Testis (tissue), 3 donors: ENCODE results near the gene LYL1. TPM values are rescaled to one million over a fixed set of nuclear protein-coding genes. Genes with fewer than 3 reads are reported as not detected.

ENCODE experiments used
- DNase-seq: peaks from one replicate; pipeline ENCODE4 v3.0.0-alpha.2; 2019
- H3K27ac ChIP-seq, 2 donors: fragments of 200-600 bp; sonication (generic); one replicate each; pipeline ENCODE4 v1.5.1; 2019
- H3K27me3 ChIP-seq: fragments of 200-600 bp; sonication (generic); one replicate; pipeline ENCODE4 v1.5.1; 2019
- H3K36me3 ChIP-seq: fragments of 200-600 bp; sonication (generic); one replicate; pipeline ENCODE4 v1.5.1; 2017; ENCODE audit warnings: low read depth; ENCODE audit errors: missing control alignments
- H3K4me1 ChIP-seq: fragments of 200-600 bp; sonication (generic); one replicate; pipeline ENCODE4 v1.5.1; 2019
- H3K4me3 ChIP-seq, 2 donors: fragments of 200-600 bp; sonication (generic); one replicate each; pipeline ENCODE4 v1.5.1; 2017 to 2019
- H3K9me3 ChIP-seq: fragments of 200-600 bp; sonication (generic); one replicate; pipeline ENCODE4 v1.5.1; 2017
- CTCF ChIP-seq, 3 experiments: fragments of 450-650 bp in 2 of 3; fragments of 200-600 bp in 1 of 3; sonication (generic) in 1 of 3; IDR thresholded peaks; one replicate each; pipeline ENCODE4 v1.5.1; 2016 to 2019; ENCODE audit warnings: antibody characterized with exemption in 3 of 3, mild to moderate bottlenecking in 2 of 3, moderate library complexity in 1 of 3
- POLR2A ChIP-seq: fragments of 450-650 bp; IDR thresholded peaks from one replicate; pipeline ENCODE4 v1.6.1; 2017; ENCODE audit warnings: antibody characterized with exemption, mild to moderate bottlenecking, moderate library complexity
- WGBS, 2 donors: methylation state at CpG; one replicate each; pipeline ENCODE4 v1.1.5; 2018; 5-methylcytosine and 5-hydroxymethylcytosine counted together
- intact Hi-C: fragments of 100-400 bp; cut with DNase I; formaldehyde crosslinking; loops from one replicate; pipeline ENCODE4 v1.15.1; 2023; ENCODE audit warnings: low total_unique reads
- polyA plus RNA-seq: library from polyadenylated mRNA; stranded (reverse); fragments of 350-450 nt; fragmentation: Illumina TruSeq; extraction: RNeasy Lipid Tissue Mini Kit (QIAGEN cat#74804); gene quantifications from one replicate; pipeline ENCODE4 v1.2.3, GENCODE V29; 2014; ENCODE audit warnings: low read depth, low replicate concordance; ENCODE audit not compliant: insufficient read depth
- total RNA-seq, 2 donors: library from RNA; depleted of rRNA; stranded (reverse); fragments of >200 nt; gene quantifications; one replicate each; pipeline ENCODE4 v1.2.3, GENCODE V29; 2016

The LYL1 gene
- total and polyA plus RNA-seq, 3 donors from 2014 or later = 15.9 to 35.8 (median 21.9) TPM

- TF ChIP-seq POLR2A = no peak
- no peak for TF ChIP-seq CTCF (IDR thresholded peaks at IDR 0.05)
- Histone ChIP-seq H3K27ac (no peak overlapping the region), H3K27me3 (no peaks in the 10 kb centered on the region), H3K36me3 (no peaks in the 10 kb centered on the region), H3K4me3 (no peak overlapping the region), H3K4me1 (no peaks in the 10 kb centered on the region), H3K9me3 (no peaks in the 10 kb centered on the region)
- intact Hi-C loops = no loop called here
- no peak for DNase-seq
- 81 to 89% methylated on average over 10 to 29 of the region's 30 CpGs for WGBS, 2 donors
Measured at GRCh38 chr19:13109361-13110098, 6.9 kb upstream of the LYL1 start.

DNA sequence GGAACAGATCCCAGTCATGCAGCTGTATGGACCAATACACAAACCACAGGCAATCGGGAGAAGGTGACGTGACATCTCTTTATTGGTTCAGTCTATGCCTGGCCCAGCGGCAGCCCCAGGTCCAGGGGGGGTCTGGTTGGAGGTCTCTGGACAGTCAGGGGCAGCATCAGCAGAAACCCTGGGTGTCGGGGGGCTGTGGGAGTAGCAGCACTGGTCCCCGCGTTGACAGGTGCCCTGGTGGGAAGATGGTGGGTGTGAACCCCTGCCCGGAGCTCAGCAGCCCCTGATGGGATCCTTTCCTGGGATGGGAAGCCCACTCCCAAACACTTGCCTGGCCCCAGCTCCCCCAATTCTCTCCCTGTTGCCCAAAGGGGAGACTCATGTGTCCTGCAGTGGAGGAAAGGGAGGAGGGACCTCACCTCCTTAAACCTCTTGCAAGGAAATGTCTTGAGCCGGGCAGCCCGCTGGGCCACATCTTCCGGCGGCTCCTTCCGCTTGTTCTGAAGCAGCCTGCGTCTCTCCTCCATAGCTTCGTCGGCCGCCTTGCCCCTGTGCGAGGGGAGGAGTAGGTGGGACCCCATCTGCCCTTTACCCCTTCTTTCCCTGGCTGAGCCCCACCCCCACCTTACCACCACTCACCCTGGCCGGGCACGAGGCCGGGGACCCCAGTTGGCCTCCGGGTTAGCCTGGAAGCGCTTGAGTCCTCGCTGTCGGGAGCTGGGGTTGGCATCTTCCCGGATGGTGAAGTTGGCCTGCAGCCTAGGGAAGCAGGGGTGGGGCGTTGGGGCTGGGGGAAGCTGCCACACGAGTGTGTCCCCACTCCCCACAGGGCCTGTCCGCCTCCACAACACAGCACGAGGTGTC lies 2.4 kb upstream of the LYL1 start:
- no peaks in the 10 kb centered on the region for H3K36me3 ChIP-seq
- no peaks in the 10 kb centered on the region for H3K27me3 ChIP-seq
- DNase-seq = no peak
- WGBS, 2 donors = 54 to 57% methylated on average over 15 to 29 of the region's 29 CpGs
- peak overlapping the region in 1 of 2 donors; percentile 11 for H3K27ac ChIP-seq
- H3K4me3 ChIP-seq = peak overlapping the region in 1 of 2 donors; percentile 44
- TF ChIP-seq CTCF (IDR thresholded peaks at IDR 0.05) (peak in 1 of 3 experiments; percentile 0), POLR2A (no peak)
- peaks cover 13% of the 10 kb centered on the region for H3K4me1 ChIP-seq
- intact Hi-C loops = no loop called here
- H3K9me3 ChIP-seq = no peaks in the 10 kb centered on the region

GRCh38 chr19:13104360-13104847 lies 1.7 kb upstream of the LYL1 start:
- Histone ChIP-seq H3K27me3 (no peaks in the 10 kb centered on the region), H3K4me1 (peaks cover 13% of the 10 kb centered on the region), H3K36me3 (no peaks in the 10 kb centered on the region), H3K4me3 (peak overlapping the region in 1 of 2 donors; percentile 44), H3K9me3 (no peaks in the 10 kb centered on the region), H3K27ac (peak overlapping the region in 1 of 2 donors; percentile 24)
- intact Hi-C loops = no loop called here
- TF ChIP-seq POLR2A (no peak), CTCF (IDR thresholded peaks at IDR 0.05) (peak; percentile 41 to 62 (median 59))
- 53% methylated on average over 33 of the region's 33 CpGs; no CpG with 5 or more reads in 1 of the 2 donors for WGBS, 2 donors
- peak; percentile 46 for DNase-seq

DNA sequence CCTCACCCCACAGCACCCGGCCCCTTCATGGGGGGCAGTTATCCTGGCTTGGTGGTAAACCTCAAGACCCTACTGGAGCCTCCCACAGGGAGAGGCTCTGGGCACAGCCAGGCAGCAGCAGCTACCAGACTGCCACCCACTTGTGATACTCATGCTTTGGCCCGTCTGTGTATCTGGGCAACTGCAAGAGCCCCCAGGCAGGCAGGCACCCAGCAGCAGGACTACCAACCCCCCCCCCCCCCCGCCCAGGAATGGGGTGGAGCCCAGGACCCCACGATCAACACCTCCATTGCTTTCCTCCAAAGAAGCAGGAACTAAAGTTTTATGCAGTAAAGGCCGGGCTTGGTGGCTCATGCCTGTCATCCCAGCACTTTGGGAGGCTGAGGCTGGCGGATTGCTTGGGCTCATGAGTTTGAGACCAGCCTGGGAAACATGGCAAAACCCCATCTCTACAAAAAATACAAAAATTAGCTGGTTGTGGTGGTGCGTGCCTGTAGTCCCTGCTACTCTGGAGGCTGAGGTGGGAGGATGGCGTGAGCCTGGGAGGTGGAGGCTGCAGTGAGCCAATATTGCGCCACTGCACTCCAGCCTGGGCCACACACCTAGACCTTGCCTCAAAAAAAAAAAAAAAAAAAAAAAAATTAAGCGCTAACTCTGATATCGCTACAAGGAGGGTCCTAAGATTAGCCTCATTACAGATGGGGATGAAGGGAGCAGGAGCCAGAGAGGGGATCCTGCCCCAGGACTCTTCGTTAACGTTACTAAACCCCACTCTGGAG lies 1.1 kb upstream of the LYL1 start:
- Histone ChIP-seq H3K4me3 (peak overlapping the region in 1 of 2 donors; percentile 44), H3K27me3 (no peaks in the 10 kb centered on the region), H3K36me3 (no peaks in the 10 kb centered on the region), H3K27ac (peak overlapping the region; percentile 58 to 84), H3K4me1 (peaks cover 16% of the 10 kb centered on the region), H3K9me3 (no peaks in the 10 kb centered on the region)
- intact Hi-C loops = no loop called here
- 68 to 69% methylated on average over 9 to 13 of the region's 13 CpGs for WGBS, 2 donors
- no peak for TF ChIP-seq POLR2A
- no peak for TF ChIP-seq CTCF (IDR thresholded peaks at IDR 0.05)
- no peak for DNase-seq
